PC-9 (cell line): Measurements from ENCODE around the gene LGALS1. TPM values are rescaled to one million over a fixed set of nuclear protein-coding genes. Genes with fewer than 3 reads are reported as not detected.
A peak's percentile ranks its signal among the peaks of the same experiment; 100 is the strongest.

Source experiments
- BruUV-seq: library from RNA; stranded (reverse); fragments of 400-500 nt; replicated peaks from 2 replicates; lab custom pipeline; 2021; lab: Mats Ljungman, UMichigan
- CTCF ChIA-PET: fragments of 300-600 bp; sonication (Branson Sonifier 250); formaldehyde crosslinking; loops from one replicate; lab custom pipeline; 2022; ENCODE audit warnings: antibody characterized with exemption; lab: Charles Lee
- POLR2A ChIA-PET: fragments of 300-600 bp; sonication (Branson Sonifier 250); formaldehyde crosslinking; loops from one replicate; lab custom pipeline; 2022; ENCODE audit warnings: antibody characterized with exemption; ENCODE audit not compliant: unreplicated experiment; lab: Charles Lee
- DNase-seq, 2 experiments: peaks; one replicate each; pipeline versions ENCODE4 v3.0.0 to v3.0.0-alpha.2; 2015 to 2022; ENCODE audit warnings: mixed read lengths in 1 of 2
- H2AFZ ChIP-seq: fragments of 200-600 bp; sonication (generic); 2 replicates; pipeline ENCODE4 v1.8.1; 2017; ENCODE audit warnings: antibody characterized with exemption
- H3F3A ChIP-seq: fragments of 200-600 bp; sonication (generic); 2 replicates; pipeline ENCODE4 v1.8.1; 2017; ENCODE audit warnings: antibody characterized with exemption, mild to moderate bottlenecking, low read depth; ENCODE audit not compliant: insufficient read depth
- H3K27ac ChIP-seq: fragments of 200-600 bp; sonication (generic); 2 replicates; pipeline ENCODE4 v1.6.1; 2016; ENCODE audit warnings: mixed run types
- H3K27me3 ChIP-seq: fragments of 200-600 bp; sonication (generic); 2 replicates; pipeline ENCODE4 v1.6.1; 2016; ENCODE audit warnings: low read depth, mixed run types; ENCODE audit not compliant: insufficient read depth
- H3K36me3 ChIP-seq: fragments of 200-600 bp; sonication (generic); 2 replicates; pipeline ENCODE4 v1.6.1; 2016; ENCODE audit warnings: low read depth, mixed run types
- H3K4me1 ChIP-seq: fragments of 200-600 bp; sonication (generic); replicated peaks from 2 replicates; pipeline ENCODE4 v1.6.1; 2016; ENCODE audit warnings: mixed run types; ENCODE audit not compliant: insufficient read depth
- H3K4me2 ChIP-seq: fragments of 200-600 bp; sonication (generic); 2 replicates; pipeline ENCODE4 v1.6.1; 2017; ENCODE audit warnings: mixed run types
- H3K4me3 ChIP-seq: fragments of 200-600 bp; sonication (generic); 2 replicates; pipeline ENCODE4 v1.6.1; 2016; ENCODE audit warnings: mixed run types
- H3K79me2 ChIP-seq: fragments of 200-600 bp; sonication (generic); 2 replicates; pipeline ENCODE4 v1.6.1; 2017; ENCODE audit warnings: low read depth, mixed run types
- H3K9me2 ChIP-seq: fragments of 200-600 bp; sonication (generic); 2 replicates; pipeline ENCODE4 v1.8.1; 2017; ENCODE audit warnings: mild to moderate bottlenecking; ENCODE audit not compliant: insufficient read depth
- H3K9me3 ChIP-seq: fragments of 200-600 bp; sonication (generic); 2 replicates; pipeline ENCODE4 v1.8.1; 2016; ENCODE audit warnings: low read depth; ENCODE audit not compliant: insufficient read depth
- H4K20me1 ChIP-seq: fragments of 200-600 bp; sonication (generic); 2 replicates; pipeline ENCODE4 v1.8.1; 2017; ENCODE audit not compliant: insufficient read depth
- EZH2 ChIP-seq: fragments of 200-600 bp; sonication (generic); IDR thresholded peaks from 2 replicates; pipeline ENCODE4 v1.8.0; 2017; ENCODE audit warnings: antibody characterized with exemption, low read depth
- intact Hi-C: fragments of 100-400 bp; cut with micrococcal nuclease; formaldehyde crosslinking; loops from one replicate; pipeline ENCODE4 v1.10.0; 2022; ENCODE audit not compliant: unreplicated experiment
- total RNA-seq: library from RNA; stranded (reverse); gene quantifications from 2 replicates; pipeline ENCODE4 v1.2.3, GENCODE V29; 2021
- TF ChIP-seq, protein P1 (sequence below): fragments of 200-600 bp; sonication (generic); conservative IDR thresholded peaks from 2 replicates; pipeline ENCODE4 v1.6.1; 2017; ENCODE audit warnings: mixed run types, antibody characterized with exemption, mild to moderate bottlenecking, moderate library complexity

Gene LGALS1
- total RNA-seq, 1 experiment from 2014 or later: 791 TPM

DNA sequence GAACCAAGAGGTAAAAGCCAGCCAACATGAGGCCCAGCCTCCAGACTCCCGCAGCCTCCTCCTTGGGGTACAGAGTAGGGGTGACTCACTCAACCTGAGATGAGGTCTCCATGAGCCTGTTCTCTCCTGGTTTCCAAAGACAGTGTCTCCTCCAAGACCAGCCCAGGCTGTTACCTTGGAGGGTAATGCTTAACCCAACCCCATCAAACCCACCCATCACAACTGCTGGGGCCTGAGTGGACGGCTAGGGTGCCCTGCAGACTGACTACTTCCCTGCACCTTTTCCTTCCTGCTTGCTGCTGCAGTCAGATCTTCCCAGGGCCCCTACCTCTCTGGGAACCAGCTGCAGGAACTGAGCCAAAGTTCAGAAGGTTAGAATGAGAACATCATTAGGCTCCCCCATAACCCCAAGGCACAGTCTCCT is 5.6 kb downstream of the LGALS1 start:
- intact Hi-C loops: loop anchor here (1.0 to 2.0 kb wide), 3 partner anchors 16 to 38 kb away; partner anchors contain the start of genes PDXP and TRIOBP
- H3K9me3 ChIP-seq: no peaks in the 10 kb centered on the region
- no peak for DNase-seq
- H3K36me3 ChIP-seq: no peaks in the 10 kb centered on the region
- BruUV-seq: no TSS peak
- no peaks in the 10 kb centered on the region for H3K79me2 ChIP-seq
- no peak for TF ChIP-seq EZH2
- TF ChIP-seq, protein P1, sequence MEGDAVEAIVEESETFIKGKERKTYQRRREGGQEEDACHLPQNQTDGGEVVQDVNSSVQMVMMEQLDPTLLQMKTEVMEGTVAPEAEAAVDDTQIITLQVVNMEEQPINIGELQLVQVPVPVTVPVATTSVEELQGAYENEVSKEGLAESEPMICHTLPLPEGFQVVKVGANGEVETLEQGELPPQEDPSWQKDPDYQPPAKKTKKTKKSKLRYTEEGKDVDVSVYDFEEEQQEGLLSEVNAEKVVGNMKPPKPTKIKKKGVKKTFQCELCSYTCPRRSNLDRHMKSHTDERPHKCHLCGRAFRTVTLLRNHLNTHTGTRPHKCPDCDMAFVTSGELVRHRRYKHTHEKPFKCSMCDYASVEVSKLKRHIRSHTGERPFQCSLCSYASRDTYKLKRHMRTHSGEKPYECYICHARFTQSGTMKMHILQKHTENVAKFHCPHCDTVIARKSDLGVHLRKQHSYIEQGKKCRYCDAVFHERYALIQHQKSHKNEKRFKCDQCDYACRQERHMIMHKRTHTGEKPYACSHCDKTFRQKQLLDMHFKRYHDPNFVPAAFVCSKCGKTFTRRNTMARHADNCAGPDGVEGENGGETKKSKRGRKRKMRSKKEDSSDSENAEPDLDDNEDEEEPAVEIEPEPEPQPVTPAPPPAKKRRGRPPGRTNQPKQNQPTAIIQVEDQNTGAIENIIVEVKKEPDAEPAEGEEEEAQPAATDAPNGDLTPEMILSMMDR: no peak
- no peak overlapping the region for H2AFZ ChIP-seq
- POLR2A ChIA-PET: interaction anchor here (0.5 to 0.7 kb wide), 3 partner anchors 19 to 39 kb away, joined by 3 to 4 read pairs (median 3); no protein-coding TSS in a partner anchor
- H3K27ac ChIP-seq: no peak overlapping the region
- H3K4me2 ChIP-seq: 0 out of 2 replicates have a peak overlapping the region, but pooled peaks have one; percentile 2
- CTCF ChIA-PET: interaction anchor here (0.6 to 1.6 kb wide), 5 partner anchors 37 to 126 kb away, joined by 3 to 32 read pairs (median 5); partner anchors contain the start of gene GCAT
- no peaks in the 10 kb centered on the region for H4K20me1 ChIP-seq
- H3F3A ChIP-seq: peaks cover 44% of the 10 kb centered on the region
- H3K9me2 ChIP-seq: no peaks in the 10 kb centered on the region
- H3K4me1 ChIP-seq: peaks cover 45% of the 10 kb centered on the region
- no peaks in the 10 kb centered on the region for H3K27me3 ChIP-seq
- H3K4me3 ChIP-seq: no peak overlapping the region

GRCh38 chr22:37681556-37682049 is 6.2 kb downstream of the LGALS1 start:
- Histone ChIP-seq H3F3A (peaks cover 38% of the 10 kb centered on the region), H3K27ac (no peak overlapping the region), H2AFZ (no peak overlapping the region), H3K4me1 (peaks cover 40% of the 10 kb centered on the region), H3K9me3 (no peaks in the 10 kb centered on the region), H3K79me2 (peaks cover 3% of the 10 kb centered on the region), H3K9me2 (no peaks in the 10 kb centered on the region), H3K36me3 (no peaks in the 10 kb centered on the region), H3K27me3 (no peaks in the 10 kb centered on the region), H3K4me2 (0 out of 2 replicates have a peak overlapping the region, but pooled peaks have one; percentile 2), H4K20me1 (no peaks in the 10 kb centered on the region), H3K4me3 (no peak overlapping the region)
- DNase-seq: peak; percentile 78 to 82
- POLR2A ChIA-PET: interaction anchor here (0.5 to 0.7 kb wide), 4 partner anchors 20 to 265 kb away, joined by 3 to 11 read pairs (median 4); no protein-coding TSS in a partner anchor
- intact Hi-C loops: loop anchor here (1.0 to 2.0 kb wide), 3 partner anchors 15 to 38 kb away; partner anchors contain the start of genes PDXP and TRIOBP
- TF ChIP-seq EZH2: no peak
- TF ChIP-seq, protein P1: peak; percentile 94
- CTCF ChIA-PET: interaction anchor here (0.6 to 1.6 kb wide), 8 partner anchors 38 to 183 kb away, joined by 3 to 32 read pairs (median 5); partner anchors contain the start of gene GCAT
- BruUV-seq: no TSS peak

DNA sequence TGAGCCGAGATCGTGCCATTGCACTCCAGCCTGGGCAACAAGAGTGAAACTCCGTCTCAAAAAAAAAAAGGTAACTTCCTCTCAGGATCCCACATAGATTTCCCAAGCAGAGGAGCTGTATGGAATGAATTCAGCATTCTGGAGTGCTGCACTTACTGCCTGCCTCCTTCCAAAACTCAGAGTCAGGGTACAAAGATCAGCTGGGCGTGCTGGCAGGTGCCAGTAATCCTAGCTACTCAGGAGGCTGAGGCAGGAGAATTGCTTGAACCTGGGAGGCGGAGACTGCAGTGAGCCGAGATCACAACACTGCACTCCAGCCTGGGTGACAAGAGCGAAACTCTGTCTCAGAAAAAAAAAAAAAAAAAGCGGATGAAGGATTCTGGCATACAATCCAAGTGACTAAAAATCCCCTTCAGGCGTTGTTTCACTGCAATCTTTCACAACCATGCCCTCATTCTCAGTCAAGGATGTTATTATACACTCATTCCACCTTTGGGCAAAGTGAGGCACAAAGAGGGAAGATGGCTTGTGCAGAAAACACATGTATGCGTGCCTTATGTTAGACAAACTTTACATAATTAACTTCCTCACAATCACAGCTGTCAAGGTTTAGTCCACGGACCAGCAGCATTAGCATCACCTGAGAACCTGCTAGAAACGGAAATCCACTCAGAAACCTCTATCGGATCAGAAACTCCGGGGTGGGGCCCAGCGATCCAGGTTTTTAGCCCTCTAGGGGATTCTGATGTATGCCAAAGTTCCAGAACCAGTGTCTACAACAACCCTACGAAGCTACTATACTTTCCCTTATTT is 9.6 kb downstream of the LGALS1 start:
- TF ChIP-seq EZH2: no peak
- TF ChIP-seq, protein P1: no peak
- Histone ChIP-seq H3K9me3 (no peaks in the 10 kb centered on the region), H3K27ac (peak overlapping the region; percentile 36; the same call in 1 of the 2 replicates), H3K4me2 (peak overlapping the region; percentile 84), H3K4me1 (peaks cover 51% of the 10 kb centered on the region), H3K9me2 (no peaks in the 10 kb centered on the region), H2AFZ (0 out of 2 replicates have a peak overlapping the region, but pooled peaks have one; percentile 5), H3K79me2 (peaks cover 32% of the 10 kb centered on the region), H3K36me3 (peaks cover 10% of the 10 kb centered on the region), H3K27me3 (no peaks in the 10 kb centered on the region), H3K4me3 (no peak overlapping the region), H4K20me1 (peaks cover 5% of the 10 kb centered on the region; the same call in 1 of the 2 replicates), H3F3A (peaks cover 42% of the 10 kb centered on the region)
- DNase-seq: peak in 1 of 2 experiments; percentile 66
- BruUV-seq: no TSS peak
- ChIA-PET CTCF (no interaction called here), POLR2A (interaction anchor here (0.5 kb wide), 1 partner anchor 78 kb away, joined by 5 read pairs; no protein-coding TSS in a partner anchor)
- intact Hi-C loops: no loop called here
